ENCODE measurements around the gene HCN2. TPM values are rescaled to one million over a fixed set of nuclear protein-coding genes. Genes with fewer than 3 reads are reported as not detected.

HCN2 gene
- total and polyA plus RNA-seq, 2 of the 13 experiments (the other 11 are each of a cell fraction or from before 2014, with no cell fraction given), result 0.01 TPM; not detected in 1

- no peak for TF ChIP-seq LCORL (IDR thresholded peaks at IDR 0.05)
- 0 out of 2 replicates have a peak, but pooled peaks have one; percentile 17 for TF ChIP-seq LCORL (CRISPR knock-in tag; IDR thresholded peaks at IDR 0.05)
- TF ChIP-seq, protein P1, sequence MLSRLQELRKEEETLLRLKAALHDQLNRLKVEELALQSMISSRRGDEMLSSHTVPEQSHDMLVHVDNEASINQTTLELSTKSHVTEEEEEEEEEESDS (CRISPR knock-in tag; IDR thresholded peaks at IDR 0.05; ENCODE audit: borderline replicate concordance), result no peak
- no peak for TF ChIP-seq ZNF33B (CRISPR knock-in tag; IDR thresholded peaks at IDR 0.05)
- peak; percentile 17 for TF ChIP-seq AGO1 (IDR thresholded peaks at IDR 0.05; ENCODE audit: low read depth, low read length, poor library complexity, severe bottlenecking)
- peak; percentile 91 for TF ChIP-seq GABPA (IDR thresholded peaks at IDR 0.05; ENCODE audit: low read depth, low read length)
- TF ChIP-seq GABPA (CRISPR knock-in tag; IDR thresholded peaks at IDR 0.05; ENCODE audit: low read depth), result peak; percentile 95
- TF ChIP-seq ARNT2 (CRISPR knock-in tag; IDR thresholded peaks at IDR 0.05; ENCODE audit: low read depth), result no peak
- 0 out of 2 replicates have a peak, but pooled peaks have one; percentile 8 for TF ChIP-seq KLF13 (CRISPR knock-in tag; IDR thresholded peaks at IDR 0.05)
- TF ChIP-seq ATRX (CRISPR knock-in tag; IDR thresholded peaks at IDR 0.05; ENCODE audit: borderline replicate concordance), result no peak
- TF ChIP-seq POGK (CRISPR knock-in tag; conservative IDR thresholded peaks at IDR 0.05), result no peak
- 0 out of 2 replicates have a peak, but pooled peaks have one; percentile 30 for TF ChIP-seq ZNF142 (CRISPR knock-in tag; IDR thresholded peaks at IDR 0.05)
- TF ChIP-seq KLF12 (CRISPR knock-in tag; IDR thresholded peaks at IDR 0.05; ENCODE audit: borderline replicate concordance), result peak; percentile 80
- TF ChIP-seq EEA1 (CRISPR knock-in tag; IDR thresholded peaks at IDR 0.05; ENCODE audit: borderline replicate concordance), result no peak
- TF ChIP-seq ZNF609 (CRISPR knock-in tag; IDR thresholded peaks at IDR 0.05; ENCODE audit: borderline replicate concordance), result 0 out of 2 replicates have a peak, but pooled peaks have one; percentile 18
- TF ChIP-seq PRMT3 (CRISPR knock-in tag; IDR thresholded peaks at IDR 0.05; ENCODE audit: borderline replicate concordance, low read depth), result no peak
Measured at GRCh38 chr19:633068-633785, 43.5 kb downstream of the HCN2 start, which contains the start of gene POLRMT (continued).

Measured in HepG2 (cell line).